ENCODE measurements around the gene TEP1. TPM values are rescaled to one million over a fixed set of nuclear protein-coding genes. Genes with fewer than 3 reads are reported as not detected.

The TEP1 gene
- total and polyA plus RNA-seq, 12 donors: 8.7 to 59.8 (median 30.8) TPM

GRCh38 chr14:20435582-20436362, 22.5 kb upstream of the TEP1 start, which contains the start of gene KLHL33:
TSS of gene KLHL33 (minus strand) at chr14:20436166. CDS start at chr14:20435811, 355 bp downstream.
- no peaks in the 10 kb centered on the region for H3K4me1 ChIP-seq (replicated peaks in 1 of 2)
- H3K4me3 ChIP-seq: peak within 1 kb of the TSS in 1 of 4 donors; percentile 21
- intact Hi-C loops (cut with DNase I): no loop called here
- DNase-seq: no peak
- WGBS, 4 donors: 75 to 82% (median 80%) methylated on average over 16 to 17 of the region's 17 CpGs
- no peaks in the 10 kb centered on the region for H3K27me3 ChIP-seq
- no peaks in the 10 kb centered on the region for H3K9me3 ChIP-seq (replicated peaks in 1 of 3)
- no peak for TF ChIP-seq POLR2A (IDR thresholded peaks at IDR 0.05)
- TF ChIP-seq, protein P1, sequence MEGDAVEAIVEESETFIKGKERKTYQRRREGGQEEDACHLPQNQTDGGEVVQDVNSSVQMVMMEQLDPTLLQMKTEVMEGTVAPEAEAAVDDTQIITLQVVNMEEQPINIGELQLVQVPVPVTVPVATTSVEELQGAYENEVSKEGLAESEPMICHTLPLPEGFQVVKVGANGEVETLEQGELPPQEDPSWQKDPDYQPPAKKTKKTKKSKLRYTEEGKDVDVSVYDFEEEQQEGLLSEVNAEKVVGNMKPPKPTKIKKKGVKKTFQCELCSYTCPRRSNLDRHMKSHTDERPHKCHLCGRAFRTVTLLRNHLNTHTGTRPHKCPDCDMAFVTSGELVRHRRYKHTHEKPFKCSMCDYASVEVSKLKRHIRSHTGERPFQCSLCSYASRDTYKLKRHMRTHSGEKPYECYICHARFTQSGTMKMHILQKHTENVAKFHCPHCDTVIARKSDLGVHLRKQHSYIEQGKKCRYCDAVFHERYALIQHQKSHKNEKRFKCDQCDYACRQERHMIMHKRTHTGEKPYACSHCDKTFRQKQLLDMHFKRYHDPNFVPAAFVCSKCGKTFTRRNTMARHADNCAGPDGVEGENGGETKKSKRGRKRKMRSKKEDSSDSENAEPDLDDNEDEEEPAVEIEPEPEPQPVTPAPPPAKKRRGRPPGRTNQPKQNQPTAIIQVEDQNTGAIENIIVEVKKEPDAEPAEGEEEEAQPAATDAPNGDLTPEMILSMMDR (IDR thresholded peaks at IDR 0.05): no peak
- H3K36me3 ChIP-seq (replicated peaks in 1 of 2): no peaks in the 10 kb centered on the region
- H3K27ac ChIP-seq: peak within 1 kb of the TSS in 2 of 5 donors; percentile 26 to 56

- 25 to 35% (median 32%) methylated on average over 22 to 44 of the region's 44 CpGs for WGBS, 4 donors
- intact Hi-C loops (cut with DNase I): no loop called here
- peak overlapping the region in 2 of 5 donors; percentile 26 to 56 for H3K27ac ChIP-seq
- H3K36me3 ChIP-seq (replicated peaks in 1 of 2): no peaks in the 10 kb centered on the region
- H3K9me3 ChIP-seq (replicated peaks in 1 of 3): no peaks in the 10 kb centered on the region
- H3K4me1 ChIP-seq (replicated peaks in 1 of 2): no peaks in the 10 kb centered on the region
- TF ChIP-seq POLR2A (IDR thresholded peaks at IDR 0.05): no peak
- TF ChIP-seq, protein P1 (IDR thresholded peaks at IDR 0.05): no peak
- no peaks in the 10 kb centered on the region for H3K27me3 ChIP-seq
- DNase-seq: peak in 6 of 7 donors; percentile 28 to 70 (median 38)
- H3K4me3 ChIP-seq: peak overlapping the region in 1 of 4 donors; percentile 21
Observed at GRCh38 chr14:20434701-20435581, 21.6 kb upstream of the TEP1 start.

- 59 to 93% (median 73%) methylated on average over 8 to 30 of the region's 30 CpGs for WGBS, 4 donors
- no peak for TF ChIP-seq POLR2A (IDR thresholded peaks at IDR 0.05)
- TF ChIP-seq, protein P1 (IDR thresholded peaks at IDR 0.05): no peak
- intact Hi-C loops (cut with DNase I): no loop called here
- Histone ChIP-seq H3K4me3 (no peak overlapping the region), H3K4me1 (replicated peaks in 1 of 2) (no peaks in the 10 kb centered on the region), H3K9me3 (replicated peaks in 1 of 3) (no peaks in the 10 kb centered on the region), H3K36me3 (replicated peaks in 1 of 2) (no peaks in the 10 kb centered on the region), H3K27me3 (no peaks in the 10 kb centered on the region), H3K27ac (no peak overlapping the region)
- no peak for DNase-seq
Observed at GRCh38 chr14:20429801-20430669, 16.7 kb upstream of the TEP1 start.
